IPS-18a (cell line): ENCODE measurements around the gene C3orf22.
A peak's percentile ranks its signal among the peaks of the same experiment; 100 is the strongest.

Source experiments
- H3K27ac ChIP-seq: one replicate; pipeline ENCODE4 v1.5.1; 2013; ENCODE audit warnings: low read length
- H3K27me3 ChIP-seq: one replicate; pipeline ENCODE4 v1.6.1; 2013; ENCODE audit warnings: mild to moderate bottlenecking, low read length; ENCODE audit not compliant: control insufficient read depth, insufficient read depth
- H3K36me3 ChIP-seq: one replicate; pipeline ENCODE4 v1.6.1; 2013; ENCODE audit warnings: low read depth, low read length; ENCODE audit not compliant: control insufficient read depth
- H3K4me1 ChIP-seq: one replicate; pipeline ENCODE4 v1.6.1; 2013; ENCODE audit warnings: low read depth, low read length; ENCODE audit not compliant: control insufficient read depth
- H3K4me3 ChIP-seq: one replicate; pipeline ENCODE4 v1.5.1; 2013; ENCODE audit warnings: low read length
- H3K9ac ChIP-seq: one replicate; pipeline ENCODE4 v1.6.1; 2013; ENCODE audit warnings: mild to moderate bottlenecking, low read length, moderate library complexity
- H3K9me3 ChIP-seq: one replicate; pipeline ENCODE4 v1.6.1; 2013; ENCODE audit warnings: low read depth, low read length; ENCODE audit not compliant: control insufficient read depth

The C3orf22 gene

DNA sequence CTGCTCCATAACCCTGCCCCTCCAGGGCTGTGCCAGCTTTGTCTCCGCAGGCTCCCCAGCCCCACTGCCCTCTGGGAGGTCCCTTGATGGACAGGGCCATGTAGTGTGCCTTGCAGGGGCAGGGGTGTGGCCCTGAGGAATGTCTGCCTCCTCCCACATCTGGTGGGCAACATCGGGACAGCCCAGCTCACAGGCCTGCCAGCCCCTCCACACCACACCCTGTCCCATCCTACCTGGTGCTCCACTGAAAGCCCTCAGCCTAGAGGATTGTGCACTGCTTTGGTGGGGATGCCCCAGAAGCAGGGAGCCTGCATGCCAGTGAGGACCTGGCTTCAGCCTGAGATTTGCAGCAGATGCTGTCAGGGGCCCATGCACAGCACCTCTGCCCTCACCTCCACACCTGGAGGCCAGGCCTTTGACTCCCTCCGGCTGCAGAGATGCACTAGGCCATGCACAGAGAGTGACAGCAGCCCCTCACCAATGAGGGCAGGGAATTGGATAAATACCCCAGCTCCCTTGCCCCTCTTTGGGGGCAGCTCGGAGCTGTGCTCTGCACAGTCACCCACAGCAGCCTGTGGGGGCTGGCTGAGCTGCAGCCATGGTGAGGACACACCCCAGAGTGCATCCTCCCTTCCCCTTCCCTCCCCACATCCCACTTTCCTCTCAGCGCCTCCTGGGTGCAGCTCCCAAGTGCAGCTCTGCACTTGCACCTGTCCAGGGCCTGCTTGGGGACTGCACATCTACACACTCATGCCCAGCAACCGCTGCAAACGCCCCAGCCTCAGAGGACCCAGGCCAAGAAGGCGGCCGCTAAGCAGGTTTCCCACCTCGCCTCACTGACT lies 2.7 kb downstream of the C3orf22 start:
- H3K9me3 ChIP-seq = no peaks in the 10 kb centered on the region
- H3K36me3 ChIP-seq = no peaks in the 10 kb centered on the region
- H3K4me1 ChIP-seq = no peaks in the 10 kb centered on the region
- H3K4me3 ChIP-seq = no peak overlapping the region
- H3K27me3 ChIP-seq = no peaks in the 10 kb centered on the region
- no peak overlapping the region for H3K9ac ChIP-seq
- H3K27ac ChIP-seq = no peak overlapping the region

GRCh38 chr3:126554560-126555525 lies 3.9 kb downstream of the C3orf22 start:
- H3K4me1 ChIP-seq = no peaks in the 10 kb centered on the region
- H3K27ac ChIP-seq = no peak overlapping the region
- no peak overlapping the region for H3K9ac ChIP-seq
- no peak overlapping the region for H3K4me3 ChIP-seq
- no peaks in the 10 kb centered on the region for H3K9me3 ChIP-seq
- H3K27me3 ChIP-seq = no peaks in the 10 kb centered on the region
- H3K36me3 ChIP-seq = no peaks in the 10 kb centered on the region

DNA sequence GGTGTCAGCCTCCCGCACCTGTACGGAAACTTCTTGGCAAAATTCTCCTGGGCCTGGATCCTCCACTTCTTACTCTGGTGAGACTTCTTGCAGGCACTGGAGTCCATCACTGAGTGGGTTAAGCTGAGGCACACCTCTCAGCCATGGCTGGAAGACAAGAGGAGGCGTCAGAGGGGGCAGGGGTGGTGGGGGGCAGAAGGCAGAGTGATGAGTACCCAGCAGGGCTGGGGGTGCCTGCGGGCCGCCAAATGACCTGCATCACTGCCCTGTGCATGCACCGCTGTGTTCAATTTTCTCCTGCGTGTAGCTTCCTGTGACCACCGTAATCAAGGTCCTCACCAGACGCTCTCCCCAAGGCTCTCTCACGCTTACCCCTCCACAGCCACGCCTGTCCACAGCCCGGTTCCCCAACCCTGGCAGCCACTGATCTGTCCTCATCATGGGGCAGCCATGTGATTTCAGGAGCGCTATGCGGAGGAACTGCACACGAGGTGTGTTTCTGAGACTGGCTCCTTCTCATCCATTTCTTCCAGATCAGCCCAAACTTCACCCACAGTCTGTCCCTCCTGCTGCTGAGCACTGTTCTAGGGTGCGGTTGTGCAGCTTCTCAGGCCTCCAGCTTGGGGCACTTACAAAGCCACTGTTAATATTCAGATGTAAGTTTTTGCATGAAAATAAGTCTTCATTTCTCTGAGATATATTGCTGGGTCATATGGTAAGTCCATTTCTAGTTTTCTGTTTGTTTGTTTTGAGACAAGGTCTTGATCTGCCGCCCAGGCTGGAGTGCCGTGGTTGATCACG lies 5.2 kb downstream of the C3orf22 start:
- no peak overlapping the region for H3K9ac ChIP-seq
- H3K4me3 ChIP-seq = no peak overlapping the region
- H3K36me3 ChIP-seq = no peaks in the 10 kb centered on the region
- H3K4me1 ChIP-seq = peaks cover 13% of the 10 kb centered on the region
- H3K27ac ChIP-seq = no peak overlapping the region
- H3K9me3 ChIP-seq = no peaks in the 10 kb centered on the region
- H3K27me3 ChIP-seq = no peaks in the 10 kb centered on the region

- Histone ChIP-seq H3K4me1 (peaks cover 17% of the 10 kb centered on the region), H3K4me3 (no peak overlapping the region), H3K27me3 (no peaks in the 10 kb centered on the region)
Measured at GRCh38 chr3:126552688-126553283, 5.9 kb downstream of the C3orf22 start.

DNA sequence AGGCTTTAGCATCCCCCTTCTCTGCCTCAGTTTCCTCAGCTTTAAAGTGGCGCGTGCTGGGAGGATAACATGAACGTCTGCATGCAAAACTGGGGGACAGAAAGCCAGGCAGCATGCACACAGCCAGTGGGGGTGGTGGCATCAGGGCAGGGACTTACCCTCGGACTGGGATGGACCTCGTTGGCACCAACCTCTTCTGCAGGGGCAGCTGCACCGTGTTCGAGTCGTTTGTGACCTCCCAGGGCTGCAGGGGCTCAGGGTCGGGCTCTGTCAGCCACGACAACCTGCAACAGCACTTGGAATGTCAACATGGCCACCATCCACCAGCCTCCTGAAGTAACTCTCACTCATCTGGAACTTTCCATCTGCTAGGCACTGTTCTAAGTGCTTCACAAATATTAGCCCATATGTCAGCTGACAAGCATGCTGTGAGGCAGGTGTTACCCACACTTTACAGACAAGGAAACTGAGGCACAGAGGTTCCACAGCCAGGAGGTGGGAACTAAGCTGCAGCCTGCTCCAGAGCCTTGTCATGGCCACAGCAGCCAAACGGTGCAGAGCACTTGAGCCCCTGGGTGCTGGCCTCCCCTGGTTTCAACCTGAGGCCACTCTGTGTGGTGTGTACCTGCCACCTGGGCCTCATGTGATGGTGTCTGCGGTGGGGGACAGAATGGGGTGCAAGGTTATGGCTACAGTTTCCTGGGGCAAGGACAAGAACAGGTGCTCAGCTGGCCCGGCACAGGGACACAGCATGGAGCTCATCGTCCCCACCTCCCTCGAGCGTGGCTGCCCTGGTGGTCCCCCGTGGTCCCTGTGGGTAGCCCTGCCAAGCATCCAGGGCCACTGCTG lies 6.7 kb downstream of the C3orf22 start:
- Histone ChIP-seq H3K27me3 (no peaks in the 10 kb centered on the region), H3K4me3 (no peak overlapping the region), H3K4me1 (peaks cover 20% of the 10 kb centered on the region), H3K36me3 (no peaks in the 10 kb centered on the region), H3K9me3 (no peaks in the 10 kb centered on the region), H3K9ac (no peak overlapping the region), H3K27ac (no peak overlapping the region)

More at GRCh38 chr3:126552688-126553283, 5.9 kb downstream of the C3orf22 start:
- Histone ChIP-seq H3K9ac (no peak overlapping the region), H3K27ac (no peak overlapping the region), H3K36me3 (no peaks in the 10 kb centered on the region), H3K9me3 (no peaks in the 10 kb centered on the region)

DNA sequence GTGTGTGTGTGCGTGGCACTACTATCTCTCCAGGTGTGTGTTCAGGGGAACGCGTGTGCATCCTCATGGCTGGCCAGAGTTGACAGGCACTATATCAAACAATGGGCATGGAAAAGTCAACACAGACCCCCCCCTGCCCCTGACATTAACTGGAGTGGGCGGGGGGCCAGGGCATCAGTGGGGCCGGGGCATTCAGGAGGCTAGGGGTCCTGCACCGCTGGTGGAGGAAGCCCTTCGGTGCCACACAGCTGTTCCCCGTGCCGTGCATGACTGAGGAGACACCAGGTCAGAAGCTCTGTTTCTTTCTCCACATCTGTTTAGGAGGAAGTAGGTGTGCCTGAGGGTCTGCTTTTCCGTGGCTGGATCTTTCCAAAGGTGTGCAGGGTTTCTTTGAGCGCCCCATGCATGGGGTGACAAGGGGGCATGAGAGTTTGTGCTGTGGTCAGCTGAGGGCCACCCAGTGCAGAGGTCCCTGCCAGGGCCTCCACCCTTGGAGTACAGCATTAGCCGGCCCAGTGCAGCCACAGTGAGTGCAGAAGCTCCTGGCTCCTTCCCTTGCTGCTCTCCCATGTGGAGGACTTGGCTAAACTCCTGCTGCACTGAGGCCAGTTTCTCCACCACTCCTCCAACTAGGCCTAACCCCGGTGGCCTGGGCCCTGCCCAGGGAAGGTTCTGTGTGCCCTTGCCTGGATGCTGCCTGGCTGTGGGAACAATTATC lies 7.5 kb downstream of the C3orf22 start:
- no peaks in the 10 kb centered on the region for H3K27me3 ChIP-seq
- no peaks in the 10 kb centered on the region for H3K9me3 ChIP-seq
- H3K36me3 ChIP-seq = no peaks in the 10 kb centered on the region
- no peak overlapping the region for H3K9ac ChIP-seq
- H3K27ac ChIP-seq = no peak overlapping the region
- H3K4me3 ChIP-seq = no peak overlapping the region
- H3K4me1 ChIP-seq = peaks cover 20% of the 10 kb centered on the region

DNA sequence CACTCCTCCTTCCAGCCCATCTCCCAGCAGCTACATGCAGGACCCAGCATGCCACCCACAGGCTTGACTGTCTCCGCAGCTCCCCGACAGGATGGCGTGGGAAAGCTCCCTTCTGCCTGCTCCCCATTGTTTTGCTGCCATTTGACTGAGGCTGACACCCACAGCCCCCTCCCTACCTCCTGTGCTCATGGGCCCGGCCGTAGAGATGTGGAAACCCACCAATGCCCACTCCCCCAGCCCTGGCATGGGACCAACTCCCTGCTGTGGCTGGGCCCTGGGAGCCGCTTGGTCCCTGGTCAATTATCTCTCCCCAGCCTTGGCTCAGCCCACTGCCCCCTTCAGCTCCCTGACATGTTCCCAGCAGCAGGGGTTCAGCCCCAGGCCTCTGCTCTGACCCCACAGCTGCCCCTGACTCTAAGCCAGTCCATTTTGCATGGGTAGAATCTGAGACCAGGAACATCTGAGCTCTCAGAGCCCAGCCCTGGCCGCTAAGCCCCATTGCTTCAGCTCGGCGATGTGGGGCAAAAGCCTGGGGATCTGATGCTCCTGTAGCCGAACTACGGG lies 8.2 kb downstream of the C3orf22 start:
- peaks cover 20% of the 10 kb centered on the region for H3K4me1 ChIP-seq
- no peaks in the 10 kb centered on the region for H3K27me3 ChIP-seq
- no peaks in the 10 kb centered on the region for H3K9me3 ChIP-seq
- H3K36me3 ChIP-seq = no peaks in the 10 kb centered on the region
- no peak overlapping the region for H3K27ac ChIP-seq
- no peak overlapping the region for H3K9ac ChIP-seq
- H3K4me3 ChIP-seq = no peak overlapping the region

DNA sequence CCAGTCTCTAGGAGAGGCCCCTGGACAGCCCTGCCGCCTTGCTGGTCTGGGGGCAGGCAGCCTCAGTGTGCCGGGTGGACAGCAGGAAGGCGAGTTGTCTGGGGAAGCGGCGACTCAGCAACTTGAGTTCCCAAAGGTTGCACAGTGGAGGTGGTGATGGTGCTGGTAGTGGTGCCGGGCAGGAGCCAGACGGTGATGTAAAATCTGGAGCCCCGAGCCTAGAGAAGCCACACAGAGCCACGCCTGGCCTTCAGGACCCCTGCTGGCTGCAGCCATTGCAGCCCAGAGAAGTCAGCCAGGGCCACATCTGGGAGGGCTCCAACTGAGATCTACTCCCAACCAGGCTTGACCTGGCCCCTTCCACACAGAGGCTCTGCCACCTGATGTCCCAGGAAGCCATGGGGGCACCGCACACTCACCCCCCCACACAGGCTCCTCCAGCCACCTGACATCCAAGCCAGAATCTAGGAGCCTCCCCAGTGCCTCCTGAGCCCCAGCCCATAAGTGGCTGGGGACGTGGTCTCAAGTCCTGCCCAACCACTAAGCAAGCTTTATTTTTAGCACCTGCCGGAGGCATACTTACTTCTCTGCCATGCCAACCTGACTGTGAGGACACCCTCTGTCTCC lies 8.8 kb downstream of the C3orf22 start:
- Histone ChIP-seq H3K27ac (no peak overlapping the region), H3K4me3 (no peak overlapping the region), H3K4me1 (peaks cover 20% of the 10 kb centered on the region), H3K27me3 (no peaks in the 10 kb centered on the region), H3K9me3 (no peaks in the 10 kb centered on the region), H3K36me3 (no peaks in the 10 kb centered on the region), H3K9ac (no peak overlapping the region)

DNA sequence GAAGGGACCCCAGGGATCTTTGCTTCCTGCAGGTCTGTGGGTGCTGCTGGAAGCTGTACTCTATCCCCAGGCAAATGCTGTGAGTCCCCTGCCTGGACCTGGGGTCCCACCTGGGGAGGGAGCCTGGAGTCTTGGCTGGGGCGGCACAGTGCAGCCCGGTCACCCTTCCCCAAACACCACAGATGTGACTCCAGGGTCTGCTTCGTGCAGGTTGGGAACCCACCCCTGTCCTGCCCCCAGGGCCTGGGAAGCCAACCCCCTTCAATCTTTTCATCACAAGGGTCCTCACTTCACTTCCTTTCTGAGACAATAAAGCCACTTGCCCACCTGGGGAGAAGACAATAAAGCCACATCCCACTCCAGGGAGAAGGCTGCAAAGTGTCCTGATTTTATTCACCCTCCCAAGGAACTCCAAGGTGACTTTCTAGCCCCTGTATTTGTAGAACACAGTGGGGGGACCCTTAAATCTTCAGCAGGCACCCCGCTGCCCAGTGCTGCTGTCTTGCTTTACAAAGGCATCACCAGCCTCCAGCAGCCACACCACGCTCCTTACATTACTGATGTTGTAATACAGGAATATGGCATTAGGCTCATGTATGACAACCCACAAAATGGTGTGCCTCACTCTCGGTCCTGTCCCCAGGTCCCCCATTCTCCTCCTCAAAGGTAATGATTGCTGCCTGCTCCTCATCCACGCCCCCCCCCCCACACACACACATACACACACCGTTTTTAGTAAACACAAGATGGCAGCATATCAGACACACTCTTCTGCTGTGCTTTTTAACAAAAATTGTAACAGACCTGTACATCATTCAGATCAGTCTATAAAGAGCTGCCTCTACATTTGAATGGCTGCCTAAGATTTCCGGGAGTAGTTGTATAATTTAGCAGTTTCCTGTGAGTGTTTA lies 9.9 kb downstream of the C3orf22 start:
- no peaks in the 10 kb centered on the region for H3K36me3 ChIP-seq
- H3K9me3 ChIP-seq = no peaks in the 10 kb centered on the region
- no peak overlapping the region for H3K27ac ChIP-seq
- no peaks in the 10 kb centered on the region for H3K27me3 ChIP-seq
- peak overlapping the region; percentile 21 for H3K4me3 ChIP-seq
- H3K9ac ChIP-seq = no peak overlapping the region
- peaks cover 20% of the 10 kb centered on the region for H3K4me1 ChIP-seq
